Measurements from ENCODE around the gene CRYZL1.

DNA sequence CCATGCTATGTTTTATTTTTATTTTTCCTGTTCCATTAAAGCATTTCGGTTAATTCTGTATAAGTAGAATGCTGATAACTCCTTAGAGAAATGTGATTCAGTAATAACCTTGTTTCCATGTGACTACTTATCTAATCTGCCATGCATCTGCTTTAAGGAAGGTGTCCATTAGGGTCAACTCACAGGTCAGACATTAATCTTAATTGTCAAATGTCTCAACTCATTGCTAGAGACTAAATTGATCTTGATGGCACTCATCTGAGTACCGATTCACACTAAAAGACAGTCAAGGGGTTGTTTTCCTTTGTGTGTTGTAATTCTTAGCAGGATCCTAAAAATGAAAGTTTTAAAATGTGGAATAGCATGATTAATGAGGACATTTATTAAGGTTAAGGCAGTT, 42.5 kb upstream of the CRYZL1 start:
- TF ChIP-seq POLR2A (IDR thresholded peaks at IDR 0.05): no peak
- no peak for TF ChIP-seq CTCF (IDR thresholded peaks at IDR 0.05)
